GM10248 (cell line): ENCODE results near the gene SEPSECS.
A peak's percentile ranks its signal among the peaks of the same experiment; 100 is the strongest.

Experiments
- CTCF ChIA-PET: fragments of 300-600 bp; sonication (Branson Sonifier 250); formaldehyde crosslinking; extraction: SDS; loops from one replicate; lab custom pipeline; 2021; ENCODE audit warnings: antibody characterized with exemption; lab: Yijun Ruan, JAX
- POLR2A ChIA-PET: fragments of 350-650 bp; sonication (Branson Sonifier 250); formaldehyde crosslinking; extraction: SDS; loops from one replicate; lab custom pipeline; 2020; ENCODE audit warnings: antibody characterized with exemption; lab: Yijun Ruan, JAX
- DNase-seq: peaks from one replicate; pipeline ENCODE4 v3.0.0; 2012; ENCODE audit errors: extremely low spot score
- TF ChIP-seq, protein P1 (sequence below): IDR thresholded peaks from 2 replicates; pipeline ENCODE4 v1.5.1; 2012; ENCODE audit warnings: mild to moderate bottlenecking, low read depth; ENCODE audit errors: extremely low read depth, missing control alignments, control extremely low read depth

The SEPSECS gene

DNA sequence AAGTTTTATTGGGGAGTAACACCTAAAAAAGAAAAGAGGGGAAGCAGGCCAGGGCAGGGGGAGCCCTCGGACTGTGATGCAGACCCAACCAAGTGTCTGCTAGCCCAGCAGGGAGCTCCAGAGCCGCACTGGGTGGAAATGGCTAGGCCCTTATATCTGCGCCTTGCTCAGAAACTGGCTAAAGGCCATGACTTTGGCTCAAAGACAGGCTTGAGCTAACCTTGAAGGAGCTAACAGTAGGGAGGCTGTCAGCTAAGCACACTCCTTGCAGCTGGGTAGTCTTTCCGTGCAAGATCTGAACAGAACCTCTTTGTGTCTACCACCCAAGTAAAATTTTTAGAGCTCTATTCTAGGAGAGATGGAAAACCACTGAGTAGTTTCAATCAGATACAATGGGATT lies 43.0 kb downstream of the SEPSECS start:
- TF ChIP-seq, protein P1, sequence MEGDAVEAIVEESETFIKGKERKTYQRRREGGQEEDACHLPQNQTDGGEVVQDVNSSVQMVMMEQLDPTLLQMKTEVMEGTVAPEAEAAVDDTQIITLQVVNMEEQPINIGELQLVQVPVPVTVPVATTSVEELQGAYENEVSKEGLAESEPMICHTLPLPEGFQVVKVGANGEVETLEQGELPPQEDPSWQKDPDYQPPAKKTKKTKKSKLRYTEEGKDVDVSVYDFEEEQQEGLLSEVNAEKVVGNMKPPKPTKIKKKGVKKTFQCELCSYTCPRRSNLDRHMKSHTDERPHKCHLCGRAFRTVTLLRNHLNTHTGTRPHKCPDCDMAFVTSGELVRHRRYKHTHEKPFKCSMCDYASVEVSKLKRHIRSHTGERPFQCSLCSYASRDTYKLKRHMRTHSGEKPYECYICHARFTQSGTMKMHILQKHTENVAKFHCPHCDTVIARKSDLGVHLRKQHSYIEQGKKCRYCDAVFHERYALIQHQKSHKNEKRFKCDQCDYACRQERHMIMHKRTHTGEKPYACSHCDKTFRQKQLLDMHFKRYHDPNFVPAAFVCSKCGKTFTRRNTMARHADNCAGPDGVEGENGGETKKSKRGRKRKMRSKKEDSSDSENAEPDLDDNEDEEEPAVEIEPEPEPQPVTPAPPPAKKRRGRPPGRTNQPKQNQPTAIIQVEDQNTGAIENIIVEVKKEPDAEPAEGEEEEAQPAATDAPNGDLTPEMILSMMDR: no peak
- DNase-seq: no peak
- ChIA-PET POLR2A (no interaction called here), CTCF (interaction anchor here (1.5 to 2.9 kb wide), 3 partner anchors 11 to 27 kb away, joined by 5 to 8 read pairs (median 6); no protein-coding TSS in a partner anchor)

DNA sequence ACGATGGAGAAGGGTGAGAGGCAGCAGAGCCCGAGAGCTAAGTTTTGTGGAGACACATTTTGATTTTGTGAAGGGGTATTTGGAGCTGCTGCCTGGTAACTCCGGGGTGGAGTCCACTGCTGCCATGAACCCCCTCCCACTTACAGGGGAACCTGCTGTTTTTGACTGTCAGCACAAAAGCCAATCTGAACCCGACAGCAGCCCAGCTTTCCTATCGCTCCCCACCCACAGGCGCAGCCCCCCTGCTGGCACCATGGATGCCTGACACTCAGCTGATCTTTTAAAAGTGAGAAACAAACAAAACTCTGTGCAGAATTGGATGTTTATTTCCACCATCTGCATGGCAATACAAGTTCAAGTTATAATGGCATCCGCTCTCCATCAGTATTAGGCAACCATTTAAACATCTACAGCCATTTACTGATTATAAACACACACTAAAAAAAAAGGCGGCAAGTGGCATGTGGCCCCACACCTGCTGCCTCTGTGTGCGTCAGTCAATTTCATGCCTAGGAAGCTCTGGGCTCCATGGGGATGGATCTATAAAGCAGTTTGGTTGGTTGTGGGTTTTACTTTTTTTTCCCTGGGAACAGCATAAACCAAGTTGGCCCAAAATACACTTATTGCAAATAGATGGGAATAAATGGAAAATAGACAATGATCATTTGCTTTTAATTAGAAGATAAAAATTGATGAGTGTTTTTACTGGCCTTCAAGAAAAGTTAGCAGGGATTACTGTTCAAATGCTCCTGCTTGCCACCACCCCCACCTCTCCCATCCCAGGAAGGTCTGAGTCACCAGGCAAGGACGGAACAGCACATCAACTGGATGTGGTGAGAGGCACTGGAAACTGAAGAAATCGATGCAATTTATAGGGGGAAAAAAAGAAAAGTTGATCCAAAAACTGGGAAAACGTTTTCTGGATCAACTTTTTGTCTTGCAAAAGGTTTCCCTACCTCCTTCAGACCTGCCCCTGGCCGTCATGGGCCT lies 46.0 kb downstream of the SEPSECS start:
- POLR2A ChIA-PET: interaction anchor here (0.5 kb wide), 1 partner anchor 692 kb away, joined by 3 read pairs; no protein-coding TSS in a partner anchor
- CTCF ChIA-PET: interaction anchor here (1.3 to 2.9 kb wide), 2 partner anchors 8 to 13 kb away, joined by 4 to 8 read pairs; no protein-coding TSS in a partner anchor
- TF ChIP-seq, protein P1: no peak
- DNase-seq: no peak

DNA sequence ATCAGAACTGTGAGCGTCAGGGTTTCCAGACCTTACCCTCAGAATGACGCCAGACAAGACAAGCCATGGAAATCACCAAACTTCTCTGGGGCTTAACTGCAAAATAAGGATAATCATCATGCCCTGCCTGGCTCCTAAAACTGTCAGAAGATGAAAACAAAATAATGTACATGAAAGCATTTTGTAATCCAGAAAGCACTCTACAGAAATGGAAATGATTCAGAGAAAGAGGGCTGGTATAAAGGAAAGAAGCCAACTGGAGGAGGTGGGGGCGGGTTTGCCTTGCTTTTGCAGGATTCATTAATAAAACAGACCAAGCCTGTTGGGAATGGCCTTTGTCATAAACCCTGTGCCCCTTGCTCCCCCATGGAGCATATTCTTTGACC lies 47.3 kb downstream of the SEPSECS start:
- no peak for DNase-seq
- POLR2A ChIA-PET: no interaction called here
- TF ChIP-seq, protein P1: no peak
- CTCF ChIA-PET: no interaction called here

DNA sequence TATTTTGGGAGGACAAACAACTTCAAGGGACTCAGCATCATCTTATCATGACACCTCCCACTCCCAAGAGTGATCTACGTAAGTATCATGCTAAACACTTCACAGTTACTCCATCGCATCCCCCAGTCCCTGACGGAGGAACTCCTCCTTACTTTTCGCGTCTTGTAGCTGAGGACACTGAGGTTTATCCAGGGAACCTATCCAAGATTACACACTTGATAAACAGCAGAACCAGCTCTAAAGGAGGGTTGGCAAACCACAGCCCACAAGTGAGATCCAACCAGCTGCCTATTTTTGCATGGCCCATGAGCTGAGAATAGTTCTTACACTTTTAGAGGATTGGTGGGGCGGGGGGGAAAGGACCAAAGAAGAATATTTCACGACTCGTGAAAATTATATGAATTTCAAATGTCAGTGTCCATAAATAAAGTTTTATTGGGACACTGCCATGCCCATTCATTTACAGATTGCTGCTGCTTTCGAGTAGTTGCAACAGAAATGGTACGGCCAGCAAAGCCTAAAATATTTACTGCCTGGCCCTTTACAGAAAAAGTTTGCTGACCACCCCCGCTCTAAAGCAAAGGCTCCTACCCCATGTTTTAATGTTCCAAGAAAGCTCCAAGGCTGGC lies 47.8 kb downstream of the SEPSECS start:
- DNase-seq: peak; percentile 1

DNA sequence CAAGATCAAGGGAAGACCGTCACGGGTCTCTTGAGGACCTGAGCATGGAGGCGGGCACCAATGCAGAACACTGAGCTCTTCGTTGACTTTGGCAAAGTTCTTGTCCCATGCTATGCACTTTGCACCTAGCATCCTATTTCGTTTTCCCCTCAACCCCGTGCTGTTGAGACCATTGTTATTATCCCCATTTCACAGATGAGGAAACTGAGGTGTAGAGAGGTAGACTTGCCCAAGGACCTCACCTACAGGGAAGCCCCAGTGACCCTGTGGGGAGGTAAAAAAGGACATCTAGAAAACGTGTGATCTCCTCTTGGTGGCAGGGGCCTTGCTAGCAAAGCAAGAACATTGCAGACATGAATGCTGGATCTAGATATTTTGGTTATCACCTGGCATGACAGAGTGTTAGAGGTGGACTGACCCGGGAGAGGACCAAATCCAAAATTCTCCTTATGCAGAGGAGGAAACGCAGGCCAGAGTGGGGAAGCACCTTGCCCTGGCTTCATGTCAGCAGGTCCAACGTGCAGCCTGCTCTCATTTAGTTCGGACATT lies 48.5 kb downstream of the SEPSECS start:
- DNase-seq: peak; percentile 1
- ChIA-PET POLR2A (no interaction called here), CTCF (interaction anchor here (0.9 kb wide), 1 partner anchor 123 kb away, joined by 3 read pairs; no protein-coding TSS in a partner anchor)
- TF ChIP-seq, protein P1: no peak

More for the DNA sequence above, 47.8 kb downstream of the SEPSECS start:
- ChIA-PET POLR2A (no interaction called here), CTCF (no interaction called here)
- TF ChIP-seq, protein P1: no peak
